Vagina (tissue), 2 donors: Measurements from ENCODE around the gene WFIKKN2.

Source experiments
- POLR2A ChIP-seq, 2 donors: fragments of 450-650 bp; IDR thresholded peaks; one replicate each; pipeline ENCODE4 v1.6.1; 2017; ENCODE audit warnings: antibody characterized with exemption in 2 of 2, mild to moderate bottlenecking in 2 of 2, moderate library complexity in 2 of 2
- POLR2AphosphoS5 ChIP-seq, 2 donors: sonication (generic); formaldehyde crosslinking; IDR thresholded peaks; one replicate each; pipeline ENCODE4 v1.9.0; 2017; ENCODE audit warnings: antibody characterized with exemption in 2 of 2, mild to moderate bottlenecking in 2 of 2, low read depth in 1 of 2; ENCODE audit not compliant: insufficient read depth in 1 of 2
- TF ChIP-seq, protein P1 (sequence below), 3 experiments: fragments of 450-650 bp in 2 of 3; fragments of 200-600 bp in 1 of 3; sonication (generic) in 1 of 3; IDR thresholded peaks; one replicate each; pipeline ENCODE4 v1.5.1; 2017 to 2019; ENCODE audit warnings: antibody characterized with exemption in 3 of 3, mild to moderate bottlenecking in 2 of 3, moderate library complexity in 2 of 3

DNA sequence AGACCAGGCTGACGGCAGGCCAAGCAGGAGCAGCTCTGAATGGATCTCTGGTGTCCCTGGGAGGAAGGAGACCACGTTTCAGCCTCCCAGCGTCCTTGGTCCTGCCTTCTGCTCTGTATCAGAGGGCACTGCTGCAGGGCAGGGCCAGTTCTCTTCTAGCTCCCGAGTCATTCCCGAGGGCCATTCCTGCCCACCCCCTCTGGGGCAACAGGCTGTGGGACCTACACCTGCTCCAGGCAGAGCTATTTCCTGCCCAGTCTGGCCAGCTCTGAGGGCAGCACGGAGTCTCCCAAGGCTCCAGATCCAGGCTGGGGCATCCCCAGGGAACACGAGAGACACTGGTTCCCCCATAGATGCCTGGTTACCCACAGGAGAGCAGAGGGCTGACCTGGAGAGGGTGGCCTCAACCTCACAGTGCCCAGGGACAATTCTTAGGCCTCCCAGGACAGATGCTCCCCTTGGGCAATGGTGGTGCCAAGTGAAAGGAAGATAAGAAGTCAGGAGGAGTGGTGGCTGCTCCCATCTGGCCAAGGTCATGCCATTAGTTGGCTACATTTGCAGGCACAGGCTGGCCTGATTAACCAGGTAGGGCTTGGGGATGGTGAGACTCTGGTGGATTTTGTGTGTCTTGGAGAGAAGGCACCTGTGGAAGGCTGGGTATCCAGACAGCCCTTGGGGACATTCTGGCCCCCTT is 2.0 kb downstream of the WFIKKN2 start:
- TF ChIP-seq, protein P1, sequence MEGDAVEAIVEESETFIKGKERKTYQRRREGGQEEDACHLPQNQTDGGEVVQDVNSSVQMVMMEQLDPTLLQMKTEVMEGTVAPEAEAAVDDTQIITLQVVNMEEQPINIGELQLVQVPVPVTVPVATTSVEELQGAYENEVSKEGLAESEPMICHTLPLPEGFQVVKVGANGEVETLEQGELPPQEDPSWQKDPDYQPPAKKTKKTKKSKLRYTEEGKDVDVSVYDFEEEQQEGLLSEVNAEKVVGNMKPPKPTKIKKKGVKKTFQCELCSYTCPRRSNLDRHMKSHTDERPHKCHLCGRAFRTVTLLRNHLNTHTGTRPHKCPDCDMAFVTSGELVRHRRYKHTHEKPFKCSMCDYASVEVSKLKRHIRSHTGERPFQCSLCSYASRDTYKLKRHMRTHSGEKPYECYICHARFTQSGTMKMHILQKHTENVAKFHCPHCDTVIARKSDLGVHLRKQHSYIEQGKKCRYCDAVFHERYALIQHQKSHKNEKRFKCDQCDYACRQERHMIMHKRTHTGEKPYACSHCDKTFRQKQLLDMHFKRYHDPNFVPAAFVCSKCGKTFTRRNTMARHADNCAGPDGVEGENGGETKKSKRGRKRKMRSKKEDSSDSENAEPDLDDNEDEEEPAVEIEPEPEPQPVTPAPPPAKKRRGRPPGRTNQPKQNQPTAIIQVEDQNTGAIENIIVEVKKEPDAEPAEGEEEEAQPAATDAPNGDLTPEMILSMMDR (IDR thresholded peaks at IDR 0.05) = no peak
- no peak for TF ChIP-seq POLR2AphosphoS5 (IDR thresholded peaks at IDR 0.05; ENCODE audit: insufficient read depth in 1 of 2, low read depth in 1 of 2)
- TF ChIP-seq POLR2A (IDR thresholded peaks at IDR 0.05) = no peak
